ENCODE results near the gene UGT1A10.

UGT1A10 gene

DNA sequence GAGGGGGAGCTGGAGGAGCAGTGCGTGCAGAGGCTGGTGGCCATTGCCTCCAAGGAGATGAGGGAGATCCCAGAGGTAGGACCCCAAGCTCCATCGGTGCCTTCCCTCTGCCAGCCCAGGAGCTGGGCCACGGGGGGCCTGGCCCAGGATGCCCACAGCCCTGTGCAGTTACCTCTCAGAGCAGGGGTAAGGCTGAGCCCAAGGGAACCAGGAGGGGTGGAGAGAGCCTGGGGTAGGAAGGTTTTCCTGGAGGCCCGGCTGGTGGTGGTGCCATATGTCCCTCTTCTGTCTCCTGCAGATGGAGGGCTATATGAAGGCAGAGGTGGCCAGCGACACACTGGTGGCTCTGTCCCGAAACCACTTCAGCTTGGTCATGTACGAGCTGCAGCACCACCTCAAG lies 153.3 kb downstream of the UGT1A10 start:
- DNase-seq, result no peak

GRCh38 chr2:233791151-233791882 lies 155.1 kb downstream of the UGT1A10 start:
- no peak for DNase-seq

GRCh38 chr2:233791883-233792329 lies 155.7 kb downstream of the UGT1A10 start:
- no peak for DNase-seq

DNA sequence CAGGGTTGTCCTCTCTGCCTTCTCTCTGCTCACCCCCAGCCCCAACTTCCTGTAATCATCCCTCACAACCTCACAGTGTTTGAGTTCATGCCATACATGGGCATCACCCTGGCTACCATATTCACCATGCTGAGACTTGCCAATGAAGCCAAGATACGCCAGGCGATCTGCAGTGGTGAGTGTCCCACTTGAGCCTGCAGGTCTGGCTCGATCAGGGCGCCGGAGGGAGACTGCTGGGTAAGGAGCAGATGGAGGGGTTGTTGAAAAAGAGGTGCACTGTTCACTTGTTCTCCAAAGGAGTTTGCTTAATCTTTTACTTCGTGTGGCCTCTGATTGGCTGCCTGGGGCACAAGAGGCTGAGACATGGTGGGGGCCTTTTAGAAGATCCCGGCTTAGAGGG lies 156.5 kb downstream of the UGT1A10 start:
- no peak for DNase-seq

DNA sequence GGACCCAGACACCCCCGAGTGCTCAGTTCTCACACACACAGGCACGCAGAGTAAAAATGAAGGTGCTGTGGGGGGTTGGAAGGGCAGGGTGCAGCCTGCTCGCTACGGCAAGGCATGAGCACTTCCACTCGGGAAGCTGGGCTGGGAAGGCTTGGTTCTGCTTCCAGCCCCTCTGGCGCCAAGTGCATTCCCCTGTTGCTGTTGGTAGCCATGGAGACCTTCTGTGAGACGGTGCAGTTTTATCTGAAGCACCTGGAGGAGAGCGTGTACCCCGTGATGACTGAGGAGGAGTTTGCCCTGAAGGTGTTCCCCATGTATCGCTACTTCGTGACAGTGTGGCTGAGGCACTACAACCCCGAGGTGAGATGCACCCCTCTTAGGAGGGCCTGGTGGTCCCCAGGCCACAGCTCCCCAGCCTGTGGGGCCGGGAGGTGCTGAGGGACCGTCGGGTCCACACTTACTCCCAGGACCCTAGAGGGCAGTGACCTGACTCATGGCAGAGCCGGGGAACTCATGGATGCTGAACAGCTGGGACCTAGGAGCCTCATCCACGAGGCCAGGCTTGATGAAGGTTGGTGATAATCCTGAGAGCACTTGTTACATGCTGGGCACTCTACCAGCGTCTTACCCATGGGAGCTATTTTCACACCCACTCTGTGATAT lies 157.3 kb downstream of the UGT1A10 start:
- DNase-seq, result no peak

DNA sequence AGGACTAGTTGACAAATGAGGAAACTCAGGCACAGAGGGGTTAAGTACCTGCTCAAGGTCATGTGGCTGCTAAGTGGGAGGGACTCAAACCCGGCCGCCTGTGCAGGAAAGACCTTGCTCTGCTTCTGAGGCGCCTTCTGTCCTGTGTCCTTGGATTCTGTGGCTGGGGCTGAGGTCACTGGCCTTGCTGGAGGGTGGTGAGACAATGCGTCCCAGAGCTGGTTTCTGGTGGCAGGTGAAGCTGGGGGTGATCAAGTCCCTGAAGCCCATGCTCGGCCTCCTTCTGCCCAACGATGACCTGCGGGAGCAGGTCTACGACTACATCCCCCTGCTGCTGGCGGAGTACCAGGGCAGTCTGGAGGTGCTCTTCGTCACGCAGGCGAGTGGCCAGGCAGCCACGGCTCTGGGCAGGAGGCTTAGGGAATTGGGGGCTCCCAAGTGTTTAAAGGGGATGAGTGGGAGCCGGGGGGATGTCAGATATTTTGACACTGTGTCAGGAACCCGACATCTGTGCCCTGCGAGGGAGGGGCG lies 157.9 kb downstream of the UGT1A10 start:
- DNase-seq, result no peak

GRCh38 chr2:233795735-233796171 lies 159.5 kb downstream of the UGT1A10 start:
- no peak for DNase-seq

DNA sequence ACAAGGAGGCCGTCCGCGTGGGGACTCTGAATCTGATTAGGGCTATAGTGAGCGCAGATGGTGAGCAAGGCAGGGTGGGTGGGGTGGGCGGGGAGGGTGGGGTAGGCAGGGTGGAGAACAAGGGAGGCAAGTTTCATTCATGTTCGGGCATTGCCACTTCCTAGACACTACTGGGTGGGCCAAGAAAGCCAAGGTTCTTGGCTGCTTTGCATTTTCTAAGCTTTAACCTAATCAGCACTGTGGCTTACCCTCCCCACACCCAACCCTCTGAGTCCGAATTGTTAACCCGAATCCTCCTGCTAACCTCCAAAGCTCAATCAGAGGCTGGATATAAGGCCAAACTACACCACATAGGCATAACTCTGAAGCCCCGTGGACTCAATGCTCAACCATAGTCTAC lies 160.0 kb downstream of the UGT1A10 start:
- DNase-seq, result no peak

- no peak for DNase-seq
Measured at GRCh38 chr2:233798335-233799086, 162.3 kb downstream of the UGT1A10 start.

GRCh38 chr2:233799087-233799665 lies 162.9 kb downstream of the UGT1A10 start:
- DNase-seq, result no peak

DNA sequence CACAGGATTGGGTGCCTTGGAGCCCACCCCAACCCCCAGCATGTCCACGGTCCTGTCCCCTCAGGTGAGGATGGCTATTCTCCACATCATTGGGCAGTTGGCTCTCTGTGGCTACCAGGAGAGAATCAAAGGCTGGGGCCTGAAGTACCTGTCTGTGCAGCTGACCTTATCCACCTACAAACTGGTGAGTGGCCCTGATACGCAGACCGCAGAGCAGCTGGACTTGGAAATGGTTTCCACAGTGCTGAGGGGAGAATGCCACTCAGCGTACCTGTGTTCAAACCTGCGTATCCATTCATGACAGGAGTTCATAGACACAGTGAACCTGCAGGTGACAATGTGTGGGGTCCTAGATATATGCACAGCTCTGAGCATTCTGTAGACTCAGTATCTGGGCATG lies 163.5 kb downstream of the UGT1A10 start:
- no peak for DNase-seq

DNA sequence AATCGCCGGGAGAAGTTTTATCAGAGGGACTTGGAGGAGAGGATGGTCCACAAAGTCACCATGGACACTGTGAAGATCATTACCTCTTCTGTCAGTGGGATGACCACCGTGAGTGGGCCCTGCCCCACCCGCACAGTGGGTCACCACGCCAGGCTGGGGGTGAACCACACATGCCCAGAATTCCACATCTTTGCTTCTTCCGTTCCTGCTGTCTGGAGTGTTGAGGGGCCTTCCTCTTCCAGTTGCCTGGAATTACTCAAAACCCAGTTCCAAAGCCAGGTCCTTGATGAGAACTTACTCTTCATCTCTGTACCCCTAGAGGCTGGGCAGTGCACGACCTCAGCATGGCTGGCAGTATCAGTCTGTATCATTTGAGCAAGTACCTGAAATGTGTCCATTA lies 164.0 kb downstream of the UGT1A10 start:
- DNase-seq, result no peak

DNA sequence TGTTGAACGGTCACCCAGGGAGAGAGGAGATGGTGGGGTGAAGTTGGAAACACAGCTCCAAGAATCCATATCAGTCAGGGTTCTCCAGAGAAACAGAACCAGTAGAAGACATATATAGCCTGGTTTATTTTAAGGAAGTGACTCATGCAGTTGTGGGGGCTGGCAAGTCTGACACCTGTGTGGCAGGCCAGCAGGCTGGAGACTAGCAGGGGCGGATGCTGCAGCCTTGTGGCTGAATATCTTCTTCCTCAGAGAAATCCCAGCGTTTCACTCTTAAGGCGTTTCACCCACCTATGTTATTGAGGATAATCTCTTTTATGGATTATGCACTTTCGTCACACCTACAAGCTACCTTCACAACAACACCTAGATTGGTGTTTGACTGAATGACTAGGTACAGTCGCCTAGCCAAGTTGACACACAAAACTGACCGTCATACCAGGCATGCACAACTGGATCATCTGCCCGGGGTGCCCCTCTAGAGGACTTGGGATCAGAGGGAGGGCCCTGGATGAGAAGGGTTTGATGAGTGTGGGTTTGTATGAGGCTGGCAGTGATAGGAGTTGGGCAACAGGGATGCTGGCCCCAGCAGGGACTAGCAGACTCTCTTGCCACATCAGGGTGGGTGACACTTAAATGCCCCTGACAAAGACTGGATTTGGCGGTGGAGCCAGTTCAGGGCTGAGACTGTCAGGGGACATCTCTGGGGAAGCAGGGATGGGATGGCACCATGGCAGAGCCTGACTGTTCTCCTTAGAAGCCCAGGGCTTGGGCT lies 165.3 kb downstream of the UGT1A10 start:
- DNase-seq, result no peak

DNA sequence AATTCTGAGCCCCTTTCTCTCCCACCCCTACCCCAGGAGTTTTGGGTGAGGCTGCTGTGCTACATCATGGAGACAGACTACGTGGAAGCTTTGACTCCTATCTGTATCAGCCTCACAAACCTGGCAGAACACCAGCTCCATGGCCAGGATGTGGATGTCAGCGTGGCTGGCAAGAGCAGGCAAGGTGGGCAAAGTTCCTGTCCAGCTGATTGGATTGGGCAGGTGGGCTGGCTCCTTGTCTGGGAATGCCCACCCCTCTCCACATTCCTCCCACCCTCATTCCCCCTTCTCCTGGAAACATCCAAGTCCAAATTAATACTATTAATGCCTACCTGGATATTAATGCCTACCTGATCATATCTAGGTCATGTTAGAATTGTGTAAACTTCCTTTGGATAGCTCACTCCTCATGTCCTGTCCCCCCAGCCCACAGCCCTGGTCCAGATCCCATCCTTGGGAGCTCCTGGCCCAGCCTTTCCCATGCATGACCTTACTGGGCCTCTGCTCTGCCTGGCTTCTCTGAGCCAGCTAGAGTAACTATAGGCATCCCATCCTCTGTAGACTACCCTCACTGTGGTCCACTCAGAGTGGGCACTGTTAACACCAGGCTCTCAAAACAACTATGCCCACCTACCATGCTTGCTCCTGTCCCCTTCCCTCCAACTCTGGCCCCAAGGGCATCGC lies 166.0 kb downstream of the UGT1A10 start:
- no peak for DNase-seq

DNA sequence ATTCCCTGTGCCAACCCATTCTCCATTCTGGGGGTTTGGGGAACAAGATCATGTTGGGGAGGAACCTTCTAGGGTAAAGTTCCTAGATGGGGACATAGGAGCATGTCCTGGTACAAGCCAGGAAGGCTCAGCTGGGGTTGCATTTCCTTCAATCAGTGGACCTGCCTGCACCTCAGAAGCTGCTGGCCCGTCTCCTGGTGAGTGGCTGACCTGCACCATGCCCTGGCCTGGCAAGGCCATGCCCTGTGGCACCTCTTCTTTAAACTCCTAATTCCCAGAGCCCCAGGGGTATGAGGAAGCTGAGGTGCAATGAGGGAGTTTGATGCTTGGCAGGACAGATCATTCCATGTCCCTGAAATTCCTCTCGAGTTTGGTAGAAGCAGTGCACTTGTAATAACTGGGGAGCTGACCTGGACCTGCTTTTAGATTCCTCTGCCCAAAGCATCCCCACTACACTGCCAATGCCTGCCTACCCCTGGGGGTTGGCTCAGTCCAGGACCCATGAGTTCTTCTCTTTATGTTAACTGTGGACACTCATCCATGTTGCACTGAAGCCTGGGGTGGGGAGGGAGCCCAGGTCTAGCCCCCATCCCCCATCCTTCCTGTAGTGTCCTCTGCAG lies 167.2 kb downstream of the UGT1A10 start:
- DNase-seq, result no peak

GRCh38 chr2:233803994-233804393 lies 167.7 kb downstream of the UGT1A10 start:
- no peak for DNase-seq

- DNase-seq, result no peak
Measured at GRCh38 chr2:233807215-233807865, 171.1 kb downstream of the UGT1A10 start.

- DNase-seq, result no peak
Measured at GRCh38 chr2:233807966-233808935, 172.0 kb downstream of the UGT1A10 start.

- no peak for DNase-seq
Measured at GRCh38 chr2:233810385-233810784, 174.1 kb downstream of the UGT1A10 start.
